AG04450 (cell line): ENCODE results near the gene ALOX15. TPM values are rescaled to one million over a fixed set of nuclear protein-coding genes. Genes with fewer than 3 reads are reported as not detected.
"Not testable (repeated sequence)": the region's sequence is repeated elsewhere in the genome, so short reads cannot be mapped to it uniquely, and the experiment has no call there.

Experiments
- CTCF ChIA-PET: fragments of 300-600, 350-600 bp; formaldehyde crosslinking; extraction: SDS; loops from one replicate; lab custom pipeline; 2022; ENCODE audit warnings: antibody characterized with exemption, inconsistent platforms; lab: Charles Lee
- POLR2A ChIA-PET: fragments of 350-600 bp; formaldehyde crosslinking; extraction: SDS; loops from one replicate; lab custom pipeline; 2021; ENCODE audit warnings: antibody characterized with exemption, inconsistent platforms; lab: Yijun Ruan, JAX
- DNase-seq: peaks from one replicate; pipeline ENCODE4 v3.0.0-alpha.2; 2011; ENCODE audit warnings: low read depth, low spot score
- H3K27ac ChIP-seq: one replicate; pipeline ENCODE4 v1.5.1; 2012; ENCODE audit warnings: low read depth, low read length, control low read depth
- H3K27me3 ChIP-seq: one replicate; pipeline ENCODE4 v1.6.0; 2012; ENCODE audit warnings: low read length; ENCODE audit not compliant: control insufficient read depth, insufficient read depth
- H3K4me3 ChIP-seq: 2 replicates; pipeline ENCODE4 v1.5.1; 2011; ENCODE audit warnings: mild to moderate bottlenecking, low read depth, low read length, control low read depth
- H3K9me3 ChIP-seq: 2 replicates; pipeline ENCODE4 v1.5.1; 2012; ENCODE audit warnings: low read length; ENCODE audit not compliant: control insufficient read depth, insufficient read depth
- CTCF ChIP-seq: IDR thresholded peaks from 2 replicates; pipeline ENCODE4 v1.5.1; 2011; ENCODE audit warnings: low read depth, low read length, control low read depth, inconsistent platforms
- polyA plus RNA-seq: library from polyadenylated mRNA; depleted of rRNA; stranded (reverse); fragments of >200 nt; gene quantifications from 2 replicates; pipeline ENCODE4 v1.2.3, GENCODE V29; 2011

Gene ALOX15
- polyA plus RNA-seq, 1 experiment, result not detected

- H3K9me3 ChIP-seq, H3K27ac ChIP-seq, POLR2A ChIA-PET, CTCF ChIA-PET, DNase-seq, H3K4me3 ChIP-seq: not testable (repeated sequence)
- peaks cover 62% of the 10 kb centered on the region for H3K27me3 ChIP-seq
Observed at GRCh38 chr17:4638766-4639165, 2.7 kb downstream of the ALOX15 start.

GRCh38 chr17:4636474-4637100, 4.9 kb downstream of the ALOX15 start:
- Histone ChIP-seq H3K27ac (no peak overlapping the region), H3K4me3 (no peak overlapping the region), H3K9me3 (no peaks in the 10 kb centered on the region; the same call in 1 of the 2 replicates), H3K27me3 (peaks cover 54% of the 10 kb centered on the region)
- no peak for DNase-seq
- CTCF ChIA-PET, result interaction anchor here (1.3 kb wide), 1 partner anchor 70 kb away, joined by 3 read pairs; no protein-coding TSS in a partner anchor
- POLR2A ChIA-PET, result no interaction called here
- no peak for TF ChIP-seq CTCF

- ChIA-PET POLR2A (no interaction called here), CTCF (no interaction called here)
- Histone ChIP-seq H3K4me3 (no peak overlapping the region), H3K9me3 (no peaks in the 10 kb centered on the region; the same call in 1 of the 2 replicates), H3K27me3 (peaks cover 47% of the 10 kb centered on the region), H3K27ac (no peak overlapping the region)
- DNase-seq, result no peak
- no peak for TF ChIP-seq CTCF
Observed at GRCh38 chr17:4635823-4636375, 5.6 kb downstream of the ALOX15 start.

- H3K9me3 ChIP-seq, result no peaks in the 10 kb centered on the region; the same call in 1 of the 2 replicates
- ChIA-PET CTCF (interaction anchor here (1.7 to 6.6 kb wide), 2 partner anchors 10 to 69 kb away, joined by 5 to 57 read pairs; no protein-coding TSS in a partner anchor), POLR2A (no interaction called here)
- no peak for TF ChIP-seq CTCF
- peaks cover 45% of the 10 kb centered on the region for H3K27me3 ChIP-seq
- no peak for DNase-seq
- no peak overlapping the region for H3K4me3 ChIP-seq
- H3K27ac ChIP-seq, result no peak overlapping the region
Observed at GRCh38 chr17:4634976-4635375, 6.5 kb downstream of the ALOX15 start.

GRCh38 chr17:4633643-4634042, 7.8 kb downstream of the ALOX15 start:
- Histone ChIP-seq H3K27ac (no peak overlapping the region), H3K9me3 (no peaks in the 10 kb centered on the region; the same call in 1 of the 2 replicates), H3K27me3 (peaks cover 37% of the 10 kb centered on the region), H3K4me3 (no peak overlapping the region)
- TF ChIP-seq CTCF, result no peak
- ChIA-PET CTCF (interaction anchor here (0.9 to 6.6 kb wide), 3 partner anchors 9 to 213 kb away, joined by 3 to 57 read pairs (median 5); no protein-coding TSS in a partner anchor), POLR2A (interaction anchor here (0.7 kb wide), 1 partner anchor 123 kb away, joined by 3 read pairs; no protein-coding TSS in a partner anchor)
- no peak for DNase-seq
